Activated T-cell treated with anti-CD3 and anti-CD28 coated beads for 4 hours (primary cell): ENCODE results near the gene PACSIN1.

Experiments
- DNase-seq: peaks from one replicate; pipeline ENCODE4 v3.0.0-alpha.2; 2020

PACSIN1 gene

DNA sequence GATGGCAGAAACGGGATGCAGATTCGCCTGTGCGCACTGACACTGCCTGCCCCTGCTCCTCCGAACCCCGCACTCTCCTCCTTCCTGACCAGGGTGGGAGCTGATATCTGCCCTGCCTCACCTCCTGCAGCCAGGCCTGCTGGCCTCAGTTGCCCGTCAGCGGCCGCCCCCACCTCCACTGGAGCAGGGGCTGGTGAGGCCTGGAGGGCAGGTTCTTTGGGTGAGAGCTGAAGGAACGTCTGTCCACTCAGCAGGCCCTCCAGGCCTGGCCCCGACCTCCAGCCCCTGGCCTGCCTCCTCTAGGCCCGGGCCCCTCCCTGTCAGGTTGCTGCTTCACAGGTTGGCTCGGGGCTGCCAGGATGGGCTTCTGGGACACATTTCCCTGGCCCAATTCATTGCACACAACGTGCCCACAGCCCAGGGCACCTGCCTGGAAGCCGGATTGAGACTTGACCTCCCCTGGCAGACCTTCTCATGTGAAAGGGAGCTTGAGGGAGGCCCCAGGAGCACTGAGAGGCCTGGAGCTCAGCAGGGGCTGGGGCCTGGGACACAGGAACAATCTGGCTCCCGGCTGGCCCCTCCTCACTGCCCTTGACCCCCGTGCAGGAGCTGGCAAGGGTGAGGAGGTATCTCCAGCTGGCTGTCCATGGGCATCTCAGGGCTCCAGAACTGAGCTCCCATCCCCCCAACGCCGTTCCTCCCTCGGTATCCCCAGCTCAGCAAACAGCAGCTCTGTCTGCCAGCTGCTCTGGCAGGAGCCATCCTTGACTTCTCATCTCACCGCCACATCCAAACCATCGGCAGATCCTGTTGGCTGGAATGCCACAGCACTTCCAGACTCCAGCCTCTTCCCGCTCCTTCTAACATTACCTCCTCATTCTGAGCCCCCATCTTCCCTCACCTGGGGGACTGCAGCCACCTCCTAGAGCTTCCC is 50.8 kb downstream of the PACSIN1 start:
- no peak for DNase-seq

GRCh38 chr6:34517461-34517881 is 51.6 kb downstream of the PACSIN1 start:
- DNase-seq = no peak

DNA sequence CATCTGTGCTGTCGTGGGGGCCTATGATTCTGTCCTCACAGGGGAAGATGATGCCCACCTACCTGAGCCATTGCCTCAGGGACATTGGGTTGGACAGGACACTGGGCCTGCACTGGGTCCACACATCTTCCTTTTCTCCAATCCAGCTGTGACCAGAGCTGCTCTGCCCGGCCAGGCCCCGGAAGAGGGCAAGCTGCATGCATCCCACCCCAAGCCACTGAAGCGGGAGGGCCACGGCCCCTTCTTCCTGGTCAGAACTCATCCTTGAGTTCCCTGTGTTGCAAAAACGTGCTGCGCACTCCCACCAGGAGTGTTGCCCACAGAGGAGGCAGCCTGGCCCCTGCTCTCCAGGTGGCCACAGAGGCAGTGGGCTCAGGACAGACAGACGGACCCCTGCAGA is 52.1 kb downstream of the PACSIN1 start:
- DNase-seq = no peak

GRCh38 chr6:34518669-34519365 is 52.9 kb downstream of the PACSIN1 start:
- no peak for DNase-seq

DNA sequence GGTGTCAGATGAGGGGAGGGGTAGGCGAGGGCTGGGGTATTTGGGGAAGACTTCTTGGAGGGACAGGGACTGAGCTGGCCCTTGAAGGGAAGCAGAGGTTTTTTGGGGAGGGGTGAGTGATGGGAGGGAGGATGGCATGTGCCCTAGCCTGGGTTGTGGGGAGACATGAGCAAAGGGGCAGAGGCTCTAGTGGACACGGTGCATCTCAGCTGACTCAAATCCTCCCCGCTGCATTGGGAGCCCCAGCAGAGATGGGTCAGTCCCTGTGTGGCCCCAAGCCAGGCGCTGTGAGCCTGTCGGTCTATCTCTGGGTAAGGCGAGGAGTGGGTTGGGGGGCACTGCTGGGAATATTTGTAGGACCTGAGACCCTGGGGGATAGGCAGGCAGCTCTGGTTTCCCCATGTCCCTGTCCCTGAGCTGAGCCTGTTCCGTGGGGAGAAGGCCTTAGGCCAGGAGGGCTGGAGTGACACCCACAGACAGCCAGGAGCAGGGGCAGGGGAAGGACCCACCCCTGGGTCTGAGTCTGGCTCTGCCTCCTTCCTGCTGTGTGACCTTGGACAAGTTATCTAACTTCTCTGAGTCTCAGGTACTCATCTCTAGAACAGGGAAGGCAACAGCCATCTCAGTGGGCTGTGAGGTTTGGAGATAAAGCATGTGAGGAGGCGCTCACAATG is 54.2 kb downstream of the PACSIN1 start:
- DNase-seq = no peak

DNA sequence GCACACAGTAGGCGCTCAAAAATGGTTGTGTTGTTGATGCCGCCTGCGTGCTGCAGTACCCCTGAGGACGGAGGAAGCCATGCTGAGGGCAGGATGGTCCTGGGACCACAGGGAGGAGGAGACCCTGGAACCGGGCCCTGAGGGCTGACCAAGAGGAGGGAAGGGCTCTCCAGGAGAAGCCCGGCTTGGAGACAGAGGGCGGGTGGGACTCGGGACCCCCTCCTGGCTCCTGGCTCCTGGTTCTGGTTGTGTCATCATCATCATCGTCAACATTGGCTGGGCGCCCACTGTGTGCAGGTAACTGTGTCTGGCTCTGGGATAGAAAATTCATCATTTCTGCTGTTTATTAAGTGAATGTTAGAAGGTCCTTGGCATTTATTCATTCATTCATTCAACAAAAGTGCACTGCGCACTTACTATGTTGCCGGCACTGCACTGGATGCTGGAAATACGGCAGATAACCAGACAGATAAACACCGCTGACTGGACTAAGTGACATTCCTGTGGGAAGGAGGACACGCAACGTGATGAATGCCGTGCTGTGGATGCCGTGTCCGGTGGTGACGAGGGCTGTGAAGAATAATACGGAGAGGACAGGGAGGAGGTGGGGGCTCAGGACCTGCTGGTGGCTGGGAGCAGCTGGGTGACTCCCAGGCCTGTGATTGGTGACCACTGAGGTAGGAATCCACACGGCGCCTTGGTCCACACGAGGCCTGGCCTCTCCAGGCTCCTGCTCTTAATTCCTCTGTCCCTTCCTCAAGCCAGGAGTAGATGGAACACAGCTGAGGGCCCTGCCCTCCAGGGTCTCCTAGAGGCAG is 55.0 kb downstream of the PACSIN1 start:
- DNase-seq = no peak

DNA sequence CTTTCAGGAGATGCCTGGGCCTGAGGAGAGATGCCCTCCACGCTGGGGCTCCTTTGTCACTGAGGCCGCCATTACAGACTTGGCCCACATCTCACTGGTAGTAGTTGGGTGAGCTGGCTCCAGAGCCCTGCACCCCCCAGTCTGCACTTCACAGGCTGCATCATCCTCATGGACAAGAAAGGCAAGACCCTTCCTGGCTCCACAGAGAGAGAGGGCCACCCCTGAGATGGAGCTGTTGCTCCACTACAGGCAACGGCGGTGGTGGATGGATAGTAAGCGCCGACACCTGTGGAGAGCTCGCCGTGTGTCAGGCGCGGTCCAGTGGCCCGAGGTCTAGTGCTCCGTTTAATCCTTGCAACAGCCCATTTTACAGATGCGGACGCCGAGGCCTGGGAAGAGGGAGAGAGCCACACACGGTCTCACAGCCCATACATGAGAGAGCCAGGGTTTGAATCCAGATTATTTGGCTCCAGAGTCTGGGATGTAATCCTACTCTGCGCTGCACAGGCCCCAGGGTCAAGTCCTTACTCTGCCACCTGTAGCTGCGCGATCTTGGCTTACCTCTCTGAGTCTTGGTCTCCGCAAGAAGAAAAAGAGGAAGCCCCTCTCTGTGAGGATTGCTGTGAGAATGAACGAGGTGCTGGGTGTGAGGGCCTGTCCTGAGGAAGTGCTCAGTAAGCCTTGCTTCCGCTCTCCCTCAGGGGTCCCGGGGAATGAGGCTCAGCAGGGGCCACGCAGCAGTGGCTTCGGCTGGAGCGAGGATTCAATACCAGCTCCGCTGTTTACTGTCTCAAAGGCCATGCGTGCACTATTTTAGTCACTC is 55.8 kb downstream of the PACSIN1 start:
- no peak for DNase-seq

DNA sequence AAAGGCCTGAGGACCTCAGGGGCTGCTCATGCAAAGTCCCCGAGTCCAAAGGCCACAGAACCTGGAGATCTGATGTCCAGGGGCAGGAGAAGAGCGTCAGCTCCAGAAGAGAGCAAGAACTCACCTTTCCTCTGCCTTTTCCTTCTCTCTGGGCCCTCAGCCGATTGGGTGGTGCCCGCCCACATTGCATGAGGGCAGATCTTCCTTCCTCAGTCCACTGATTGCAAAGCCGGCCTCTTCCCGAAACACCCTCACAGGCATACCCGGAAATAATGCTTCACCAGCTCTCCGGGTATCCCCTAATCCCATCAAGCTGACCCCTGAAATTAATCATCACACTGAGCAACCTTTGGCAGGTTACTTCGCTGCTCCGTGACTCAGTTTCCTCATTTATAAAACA is 56.9 kb downstream of the PACSIN1 start:
- DNase-seq = no peak

- no peak for DNase-seq
Observed at GRCh38 chr6:34523441-34524206, 57.7 kb downstream of the PACSIN1 start.

DNA sequence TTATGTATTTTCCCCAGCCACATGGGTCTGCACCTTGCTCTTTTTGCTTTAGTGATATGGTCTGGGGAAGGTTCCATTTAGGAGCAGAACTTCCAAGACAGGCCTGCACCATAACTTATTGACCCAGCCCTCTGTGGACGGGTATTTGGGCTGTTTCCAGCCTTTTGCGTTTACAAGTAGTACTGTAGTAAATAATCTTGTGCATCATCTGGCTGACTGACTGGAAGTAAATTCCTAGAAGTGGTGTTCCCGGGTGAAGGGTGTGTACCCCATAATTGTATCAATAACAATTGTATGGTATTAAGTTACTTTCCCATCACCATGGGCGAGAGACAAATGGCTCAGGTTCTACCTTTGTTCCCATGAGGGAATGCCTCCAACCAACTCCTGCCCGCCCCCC is 58.6 kb downstream of the PACSIN1 start:
- DNase-seq = no peak

GRCh38 chr6:34524971-34525370 is 59.1 kb downstream of the PACSIN1 start:
- DNase-seq = no peak

- DNase-seq = no peak
Observed at GRCh38 chr6:34525431-34526175, 59.7 kb downstream of the PACSIN1 start.

DNA sequence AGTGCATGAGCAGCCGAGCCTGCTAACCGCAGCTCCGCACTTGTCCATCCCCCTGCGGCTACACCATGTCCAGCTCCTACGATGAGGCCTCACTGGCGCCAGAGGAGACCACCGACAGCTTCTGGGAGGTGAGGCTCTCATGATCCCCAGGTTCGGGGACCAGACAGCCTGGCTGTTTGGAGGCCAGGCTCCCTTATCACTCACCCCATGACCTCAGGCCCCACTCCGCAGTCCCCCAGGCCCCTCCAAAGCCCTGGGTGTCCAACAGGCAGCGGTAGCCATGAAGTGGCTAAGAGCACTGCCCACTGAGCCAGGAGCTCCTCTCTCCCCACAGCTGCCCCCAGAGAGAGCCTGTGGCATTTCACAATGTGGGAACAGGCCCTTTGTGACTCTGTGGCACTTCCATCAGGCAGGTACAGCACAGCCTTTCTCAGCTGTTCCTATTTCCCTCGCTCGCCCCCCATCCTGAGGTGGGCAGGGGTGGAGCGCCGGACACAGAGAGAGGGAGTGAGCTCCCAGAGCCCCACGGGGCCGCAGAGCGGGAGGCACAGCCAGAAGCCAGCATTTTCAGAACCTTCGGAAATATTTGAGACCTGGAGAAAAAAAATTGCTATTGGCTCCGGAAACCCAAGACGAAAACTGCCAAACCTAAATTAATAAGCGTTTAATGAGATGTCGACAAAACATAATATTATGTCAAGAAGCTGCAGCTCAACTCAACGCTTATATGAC is 60.5 kb downstream of the PACSIN1 start:
- DNase-seq = no peak

- DNase-seq = peak; percentile 96
Observed at GRCh38 chr6:34526992-34527728, 61.3 kb downstream of the PACSIN1 start.

GRCh38 chr6:34527751-34528670 is 62.1 kb downstream of the PACSIN1 start:
- DNase-seq = no peak

DNA sequence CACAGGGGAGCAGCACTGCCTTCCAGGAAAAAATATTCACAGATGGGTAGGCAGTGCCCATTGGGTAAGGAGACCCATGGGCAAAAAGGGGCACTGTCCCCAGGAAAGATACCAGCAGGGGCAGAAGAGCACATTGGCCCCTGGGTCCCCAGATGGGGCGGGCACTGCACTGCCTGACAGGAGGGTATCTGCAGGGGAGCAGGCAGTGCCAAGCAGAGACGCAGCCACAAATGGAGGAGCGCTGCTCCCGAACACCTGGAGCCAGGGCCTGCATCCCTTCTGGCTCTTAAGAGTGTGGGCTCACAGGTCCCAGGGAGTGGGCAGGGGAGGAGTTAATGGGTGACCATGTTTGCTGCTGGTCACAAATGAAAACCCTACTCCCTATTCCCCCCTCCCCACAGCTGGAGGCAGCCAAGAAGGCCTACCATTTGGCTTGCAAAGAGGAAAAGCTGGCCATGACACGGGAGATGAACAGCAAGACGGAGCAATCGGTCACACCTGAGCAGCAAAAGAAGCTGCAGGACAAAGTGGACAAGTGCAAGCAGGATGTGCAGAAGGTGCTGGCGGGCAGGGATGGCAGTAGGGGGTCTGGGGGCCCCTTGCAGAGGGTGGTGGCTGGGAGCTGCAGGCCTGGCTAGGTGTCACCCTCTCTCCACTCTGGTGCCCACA is 63.3 kb downstream of the PACSIN1 start:
- no peak for DNase-seq
